ENCODE measurements around the gene CMBL.

DNA sequence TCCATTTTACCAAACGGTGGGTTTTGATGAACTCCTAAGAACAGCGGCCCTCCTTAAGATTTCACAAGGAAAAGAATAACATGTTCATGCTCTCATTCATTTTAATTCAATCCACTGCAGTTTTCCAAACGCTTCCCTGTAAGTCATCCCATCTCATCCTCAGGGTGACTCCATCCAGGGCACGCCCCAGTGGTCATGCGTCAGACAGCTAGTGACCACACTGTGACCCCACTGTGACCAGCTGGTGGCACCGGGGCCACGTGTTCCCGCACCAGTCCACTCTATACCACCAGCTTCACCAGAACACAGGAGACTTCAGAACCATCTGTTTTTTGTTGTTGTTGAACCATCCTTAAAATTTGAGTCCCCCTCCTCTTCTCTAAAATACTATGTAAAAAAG, 72.4 kb downstream of the CMBL start:
- TF ChIP-seq EZH2phosphoT487 (IDR thresholded peaks at IDR 0.05; ENCODE audit: low read depth), result no peak
- no peak for TF ChIP-seq CTCF (IDR thresholded peaks at IDR 0.05; ENCODE audit: low read depth, low read length)

Data from OCI-LY3 (cell line).